ENCODE results near the gene CHL1.

DNA sequence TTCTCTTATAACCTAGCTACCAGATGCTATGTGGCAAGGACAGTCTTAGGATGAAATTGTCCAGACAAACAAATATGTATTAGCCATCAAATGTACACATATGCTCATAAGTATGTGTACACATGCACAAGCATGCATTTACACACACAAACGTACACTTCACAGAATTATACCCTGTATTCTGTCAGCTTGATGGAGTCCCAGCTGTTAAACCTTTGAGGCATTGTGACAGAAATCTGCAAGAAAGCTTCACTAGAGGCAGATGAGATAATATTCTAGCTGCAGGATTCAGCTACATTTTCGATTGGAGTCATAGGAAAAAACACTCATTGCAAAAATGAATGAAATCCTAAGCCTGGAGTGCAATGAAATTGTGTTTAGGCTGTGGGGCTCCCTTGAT lies 110.6 kb downstream of the CHL1 start:
- TF ChIP-seq, protein P1, sequence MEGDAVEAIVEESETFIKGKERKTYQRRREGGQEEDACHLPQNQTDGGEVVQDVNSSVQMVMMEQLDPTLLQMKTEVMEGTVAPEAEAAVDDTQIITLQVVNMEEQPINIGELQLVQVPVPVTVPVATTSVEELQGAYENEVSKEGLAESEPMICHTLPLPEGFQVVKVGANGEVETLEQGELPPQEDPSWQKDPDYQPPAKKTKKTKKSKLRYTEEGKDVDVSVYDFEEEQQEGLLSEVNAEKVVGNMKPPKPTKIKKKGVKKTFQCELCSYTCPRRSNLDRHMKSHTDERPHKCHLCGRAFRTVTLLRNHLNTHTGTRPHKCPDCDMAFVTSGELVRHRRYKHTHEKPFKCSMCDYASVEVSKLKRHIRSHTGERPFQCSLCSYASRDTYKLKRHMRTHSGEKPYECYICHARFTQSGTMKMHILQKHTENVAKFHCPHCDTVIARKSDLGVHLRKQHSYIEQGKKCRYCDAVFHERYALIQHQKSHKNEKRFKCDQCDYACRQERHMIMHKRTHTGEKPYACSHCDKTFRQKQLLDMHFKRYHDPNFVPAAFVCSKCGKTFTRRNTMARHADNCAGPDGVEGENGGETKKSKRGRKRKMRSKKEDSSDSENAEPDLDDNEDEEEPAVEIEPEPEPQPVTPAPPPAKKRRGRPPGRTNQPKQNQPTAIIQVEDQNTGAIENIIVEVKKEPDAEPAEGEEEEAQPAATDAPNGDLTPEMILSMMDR (IDR thresholded peaks at IDR 0.05): no peak
- TF ChIP-seq POLR2A (IDR thresholded peaks at IDR 0.05): no peak

Data from body of pancreas (tissue), 4 donors.